Activated CD4-positive, alpha-beta memory T cell treated with anti-CD3 and anti-CD28 coated beads, Interleukin-2, amount 10 ng/mL, durations not matched to agents 7 days and 5 days (primary cell): ENCODE data around the gene DENND1B. TPM values are rescaled to one million over a fixed set of nuclear protein-coding genes. Genes with fewer than 3 reads are reported as not detected.

Experiments used
- CTCF ChIA-PET: fragments of 350-600 bp; sonication (Branson Sonifier 250); formaldehyde crosslinking; loops from one replicate; lab custom pipeline; 2021; ENCODE audit warnings: antibody characterized with exemption, inconsistent platforms; lab: Charles Lee
- POLR2A ChIA-PET: fragments of 350-600 bp; sonication (Branson Sonifier 250); formaldehyde crosslinking; loops from one replicate; lab custom pipeline; 2021; ENCODE audit warnings: antibody characterized with exemption; lab: Charles Lee
- DNase-seq: peaks from one replicate; pipeline ENCODE4 v3.0.0-alpha.2; 2020
- H3K27ac Mint-ChIP-seq: one replicate; pipeline ENCODE4 v1.8.0; 2021; ENCODE audit warnings: mild to moderate bottlenecking, mixed read lengths
- H3K27me3 Mint-ChIP-seq: one replicate; pipeline ENCODE4 v1.8.0; 2021; ENCODE audit warnings: mixed read lengths
- H3K36me3 Mint-ChIP-seq: one replicate; pipeline ENCODE4 v1.8.0; 2021; ENCODE audit warnings: low read depth, mixed read lengths
- H3K4me1 Mint-ChIP-seq: one replicate; pipeline ENCODE4 v1.8.0; 2021; ENCODE audit warnings: mixed read lengths
- H3K4me3 Mint-ChIP-seq: one replicate; pipeline ENCODE4 v1.8.0; 2021; ENCODE audit warnings: mild to moderate bottlenecking, mixed read lengths
- H3K9me3 Mint-ChIP-seq: one replicate; pipeline ENCODE4 v1.8.0; 2021; ENCODE audit warnings: mixed read lengths
- total RNA-seq, 2 experiments: library from RNA; stranded (reverse); gene quantifications; one replicate each; pipeline ENCODE4 v1.2.3, GENCODE V29; 2021

Gene DENND1B
- total RNA-seq, 2 experiments from 2014 or later, result 30.6 to 31.0 TPM

DNA sequence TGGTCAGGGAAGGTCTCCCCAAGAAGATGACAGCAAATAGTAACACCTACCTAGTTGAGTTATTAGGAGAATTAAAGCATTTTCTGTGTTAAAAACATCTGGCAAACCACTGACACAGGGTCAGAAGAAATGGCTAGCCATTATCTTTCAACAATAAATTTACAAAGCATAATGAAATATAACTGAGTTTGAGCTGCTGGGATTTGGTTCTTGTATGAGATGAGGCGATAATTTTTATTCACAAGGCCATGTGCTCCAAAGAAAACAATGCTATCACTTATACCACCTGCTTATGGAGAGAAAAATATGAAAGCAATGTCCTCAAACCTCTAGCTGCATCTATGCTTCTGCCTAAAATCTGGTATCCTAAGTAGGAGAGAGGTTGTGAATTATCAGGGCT, 304.9 kb downstream of the DENND1B start:
- H3K27me3 Mint-ChIP-seq, result peaks cover 7% of the 10 kb centered on the region
- CTCF ChIA-PET, result no interaction called here
- H3K4me1 Mint-ChIP-seq, result no peaks in the 10 kb centered on the region
- POLR2A ChIA-PET, result no interaction called here
- no peaks in the 10 kb centered on the region for H3K9me3 Mint-ChIP-seq
- DNase-seq, result no peak
- H3K27ac Mint-ChIP-seq, result no peak overlapping the region
- no peak overlapping the region for H3K4me3 Mint-ChIP-seq
- no peaks in the 10 kb centered on the region for H3K36me3 Mint-ChIP-seq

DNA sequence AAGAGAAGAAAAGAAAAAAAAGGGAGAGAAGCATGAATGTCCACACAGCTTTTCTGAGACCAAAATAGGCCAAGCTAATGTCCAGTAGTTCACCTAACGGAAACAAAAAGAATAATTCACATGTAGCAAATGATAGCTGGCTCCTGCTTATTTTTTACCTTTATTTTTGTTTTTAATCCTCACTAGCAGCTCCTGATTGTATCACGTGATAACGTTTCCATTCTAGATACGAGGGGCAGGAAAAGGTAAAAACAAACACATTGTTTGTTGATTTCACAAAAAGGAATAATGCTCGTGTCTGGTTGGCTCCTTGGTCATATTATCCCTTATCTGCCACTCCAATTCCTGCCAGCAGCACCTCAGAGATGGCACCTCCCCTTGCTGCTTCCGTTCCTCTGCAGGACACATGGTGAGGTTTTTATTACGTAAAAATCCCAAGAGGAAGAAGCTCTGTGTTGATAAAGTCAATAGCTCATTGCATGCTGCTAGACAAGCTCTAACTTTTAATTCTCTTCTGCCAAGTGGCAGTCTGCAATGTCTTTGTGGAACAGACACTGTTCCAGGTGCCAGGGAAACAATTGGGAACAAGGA, 305.6 kb downstream of the DENND1B start:
- no peaks in the 10 kb centered on the region for H3K4me1 Mint-ChIP-seq

GRCh38 chr1:197468543-197469175, 306.6 kb downstream of the DENND1B start:
- no peak for DNase-seq
- ChIA-PET POLR2A (no interaction called here), CTCF (no interaction called here)
- H3K4me3 Mint-ChIP-seq, result no peak overlapping the region
- no peaks in the 10 kb centered on the region for H3K9me3 Mint-ChIP-seq
- no peak overlapping the region for H3K27ac Mint-ChIP-seq
- H3K27me3 Mint-ChIP-seq, result peaks cover 4% of the 10 kb centered on the region
- H3K36me3 Mint-ChIP-seq, result no peaks in the 10 kb centered on the region
- H3K4me1 Mint-ChIP-seq, result no peaks in the 10 kb centered on the region

More for the DNA sequence above, 305.6 kb downstream of the DENND1B start:
- Mint-ChIP-seq H3K36me3 (no peaks in the 10 kb centered on the region), H3K27me3 (peaks cover 4% of the 10 kb centered on the region), H3K9me3 (no peaks in the 10 kb centered on the region), H3K4me3 (no peak overlapping the region), H3K27ac (no peak overlapping the region)
- CTCF ChIA-PET, result no interaction called here
- POLR2A ChIA-PET, result no interaction called here
- DNase-seq, result no peak

GRCh38 chr1:197467881-197468280, 307.4 kb downstream of the DENND1B start:
- ChIA-PET CTCF (no interaction called here), POLR2A (no interaction called here)
- no peaks in the 10 kb centered on the region for H3K9me3 Mint-ChIP-seq
- peaks cover 4% of the 10 kb centered on the region for H3K27me3 Mint-ChIP-seq
- H3K36me3 Mint-ChIP-seq, result no peaks in the 10 kb centered on the region
- H3K4me1 Mint-ChIP-seq, result no peaks in the 10 kb centered on the region
- no peak overlapping the region for H3K27ac Mint-ChIP-seq
- no peak overlapping the region for H3K4me3 Mint-ChIP-seq
- DNase-seq, result no peak

DNA sequence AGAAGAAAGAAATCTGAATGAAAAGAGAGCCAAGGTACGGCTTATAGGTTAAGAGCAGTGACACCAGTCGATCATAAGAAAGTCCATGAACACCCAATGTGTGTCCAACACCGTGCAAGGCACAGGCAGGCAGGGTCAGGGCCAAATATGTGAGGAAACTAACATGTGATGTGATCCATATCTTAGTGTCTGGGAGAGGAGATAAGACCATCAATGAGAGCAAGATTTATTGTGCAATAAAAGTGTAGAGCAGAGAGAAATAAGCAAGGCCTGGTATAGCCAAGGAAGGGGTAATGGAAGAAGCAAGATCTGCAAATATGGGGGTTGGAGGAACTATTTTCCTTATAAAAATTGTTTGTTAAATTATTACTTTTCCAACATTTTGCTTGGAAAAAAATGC, 308.5 kb downstream of the DENND1B start:
- Mint-ChIP-seq H3K27me3 (peaks cover 4% of the 10 kb centered on the region), H3K36me3 (no peaks in the 10 kb centered on the region), H3K4me1 (no peaks in the 10 kb centered on the region), H3K9me3 (no peaks in the 10 kb centered on the region), H3K27ac (no peak overlapping the region), H3K4me3 (no peak overlapping the region)
- ChIA-PET POLR2A (no interaction called here), CTCF (no interaction called here)
- no peak for DNase-seq

DNA sequence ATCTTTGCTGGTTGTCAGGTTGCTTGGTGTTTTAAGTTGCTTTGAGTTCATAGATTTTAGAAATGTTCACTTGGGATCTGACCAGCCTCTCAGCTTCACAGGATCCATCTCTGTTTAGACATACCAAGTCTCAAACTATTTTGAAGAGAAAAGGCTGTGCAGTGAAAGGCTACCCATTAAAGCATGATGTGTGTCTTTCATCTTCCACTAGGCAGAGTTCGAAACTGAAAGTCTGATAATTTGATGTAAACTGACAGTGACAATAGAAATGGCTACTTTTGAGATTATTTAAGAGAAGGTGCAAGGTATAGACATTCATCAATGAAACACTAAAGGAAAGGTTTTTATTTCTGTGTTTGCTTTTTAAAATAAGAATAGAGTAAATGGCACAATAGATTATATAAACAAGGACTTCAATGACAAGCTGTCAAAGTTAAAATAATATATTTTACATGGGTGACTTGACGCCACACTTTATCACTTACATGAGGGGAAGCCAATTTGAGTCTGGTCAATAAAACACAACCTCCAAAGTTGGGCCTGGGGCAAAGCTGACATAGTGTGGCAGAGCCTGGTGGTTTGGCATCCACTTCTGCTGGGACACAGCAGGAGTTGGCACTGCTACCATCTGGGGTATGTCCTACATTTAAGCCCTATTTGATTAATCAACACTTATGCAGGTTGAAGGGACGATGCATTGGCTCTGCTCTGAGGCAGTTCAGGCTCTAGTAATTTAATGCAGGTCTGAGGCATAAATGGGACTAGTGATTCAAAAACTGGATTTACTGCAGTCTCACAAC, 309.6 kb downstream of the DENND1B start:
- Mint-ChIP-seq H3K27ac (no peak overlapping the region), H3K4me3 (no peak overlapping the region), H3K36me3 (no peaks in the 10 kb centered on the region), H3K27me3 (peaks cover 4% of the 10 kb centered on the region), H3K4me1 (no peaks in the 10 kb centered on the region), H3K9me3 (no peaks in the 10 kb centered on the region)
- DNase-seq, result no peak
- ChIA-PET POLR2A (no interaction called here), CTCF (no interaction called here)

DNA sequence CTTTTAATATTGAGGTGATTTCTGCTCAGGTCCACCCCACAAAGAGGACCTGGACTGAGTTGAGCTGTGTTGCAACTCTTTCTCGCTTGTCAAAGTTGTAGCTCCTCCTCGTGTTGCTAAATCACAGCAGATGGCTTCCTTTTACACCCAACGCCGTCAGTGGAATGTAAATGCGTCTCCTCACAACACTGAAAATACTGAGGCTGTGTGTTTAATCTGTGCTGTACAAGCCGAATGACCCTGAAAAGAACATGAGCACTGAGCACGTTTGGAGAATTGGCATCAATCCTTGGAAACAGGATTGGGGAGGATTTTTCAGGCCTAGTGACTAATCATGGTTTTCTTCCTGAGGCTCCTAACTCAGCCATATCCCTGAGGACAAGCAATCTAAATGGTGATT, 311.2 kb downstream of the DENND1B start:
- POLR2A ChIA-PET, result no interaction called here
- no peak overlapping the region for H3K4me3 Mint-ChIP-seq
- H3K4me1 Mint-ChIP-seq, result no peaks in the 10 kb centered on the region
- CTCF ChIA-PET, result no interaction called here
- no peaks in the 10 kb centered on the region for H3K36me3 Mint-ChIP-seq
- H3K9me3 Mint-ChIP-seq, result no peaks in the 10 kb centered on the region
- no peak for DNase-seq
- H3K27ac Mint-ChIP-seq, result no peak overlapping the region
- H3K27me3 Mint-ChIP-seq, result peaks cover 4% of the 10 kb centered on the region

- no peak overlapping the region for H3K4me3 Mint-ChIP-seq
- DNase-seq, result no peak
- H3K9me3 Mint-ChIP-seq, result no peaks in the 10 kb centered on the region
- CTCF ChIA-PET, result no interaction called here
- H3K27ac Mint-ChIP-seq, result no peak overlapping the region
- no peaks in the 10 kb centered on the region for H3K4me1 Mint-ChIP-seq
- POLR2A ChIA-PET, result no interaction called here
- H3K27me3 Mint-ChIP-seq, result peaks cover 4% of the 10 kb centered on the region
- H3K36me3 Mint-ChIP-seq, result no peaks in the 10 kb centered on the region
Observed at GRCh38 chr1:197463142-197463541, 312.1 kb downstream of the DENND1B start.

GRCh38 chr1:197462539-197462938, 312.7 kb downstream of the DENND1B start:
- no peak for DNase-seq
- Mint-ChIP-seq H3K27me3 (peaks cover 2% of the 10 kb centered on the region), H3K9me3 (no peaks in the 10 kb centered on the region), H3K4me3 (no peak overlapping the region), H3K4me1 (no peaks in the 10 kb centered on the region), H3K27ac (no peak overlapping the region), H3K36me3 (no peaks in the 10 kb centered on the region)
- ChIA-PET CTCF (interaction anchor here (1.4 kb wide), 1 partner anchor 58 kb away, joined by 3 read pairs; no protein-coding TSS in a partner anchor), POLR2A (no interaction called here)

Other genes starting within 250 kb of the DENND1B start
- under 1 TPM in 1 of 2 experiments, not detected in 1; 0.55 TPM for gene C1orf53, start 127.2 kb upstream of the DENND1B start, total RNA-seq
- gene LHX9, start 141.9 kb upstream of the DENND1B start, total RNA-seq, result not detected